Lung (tissue), 12 donors: ENCODE measurements around the gene PPARGC1A. TPM values are rescaled to one million over a fixed set of nuclear protein-coding genes. Genes with fewer than 3 reads are reported as not detected.

Experiments
- ATAC-seq: fragments of 200-7000 bp; cut with Tn5 transposase; one replicate; pipeline ENCODE4 v1.9.1; 2020; ENCODE audit warnings: moderate number of reproducible peaks; ENCODE audit not compliant: insufficient read depth, low FRiP score
- DNase-seq, 3 donors: peaks; one replicate each; pipeline ENCODE4 v3.0.0-alpha.2; 2013 to 2017
- H3K27ac ChIP-seq, 2 donors: one replicate each; pipeline ENCODE4 v1.5.1; 2013; ENCODE audit warnings: mild to moderate bottlenecking in 2 of 2, moderate library complexity in 2 of 2, control low read depth in 1 of 2, inconsistent platforms in 1 of 2, low read depth in 1 of 2, low read length in 1 of 2
- H3K27me3 ChIP-seq, 3 donors: one replicate each; pipeline ENCODE4 v1.5.1; 2013; ENCODE audit warnings: low read length in 2 of 3; ENCODE audit not compliant: control insufficient read depth in 3 of 3, insufficient read depth in 3 of 3
- H3K36me3 ChIP-seq, 4 donors: one replicate each; pipeline ENCODE4 v1.5.1; 2013; ENCODE audit warnings: low read length in 4 of 4, mild to moderate bottlenecking in 1 of 4, moderate library complexity in 1 of 4; ENCODE audit not compliant: control insufficient read depth in 4 of 4, insufficient read depth in 4 of 4
- H3K4me1 ChIP-seq, 5 donors: one replicate each; pipeline ENCODE4 v1.5.1; 2013; ENCODE audit warnings: low read length in 5 of 5, mild to moderate bottlenecking in 2 of 5, moderate library complexity in 1 of 5; ENCODE audit not compliant: control insufficient read depth in 5 of 5, insufficient read depth in 5 of 5
- H3K4me3 ChIP-seq: one replicate; pipeline ENCODE4 v1.5.1; 2013; ENCODE audit warnings: mild to moderate bottlenecking, control low read depth, moderate library complexity
- H3K9ac ChIP-seq, 2 donors: one replicate each; pipeline ENCODE4 v1.5.1; 2013; ENCODE audit warnings: low read length in 2 of 2, control low read depth in 1 of 2; ENCODE audit not compliant: insufficient read depth in 1 of 2
- H3K9me3 ChIP-seq, 4 donors: one replicate each; pipeline ENCODE4 v1.5.1; 2013; ENCODE audit warnings: low read length in 3 of 4, mild to moderate bottlenecking in 1 of 4, moderate library complexity in 1 of 4; ENCODE audit not compliant: control insufficient read depth in 4 of 4, insufficient read depth in 3 of 4
- CTCF ChIP-seq: IDR thresholded peaks from 2 replicates; pipeline ENCODE4 v1.5.1; 2012; ENCODE audit warnings: mild to moderate bottlenecking; ENCODE audit errors: control extremely low read depth, extremely low read depth
- WGBS, 2 donors: extraction: QIAGEN DNeasy Blood & Tissue Kit; methylation state at CpG; one replicate each; pipeline ENCODE4 v1.1.7; 2013; 5-methylcytosine and 5-hydroxymethylcytosine counted together
- polyA plus RNA-seq, 2 donors: library from polyadenylated mRNA; stranded (reverse); fragments of 200-250 nt; gene quantifications; one replicate each; pipeline ENCODE4 v1.2.1, GENCODE V29; 2013
- total RNA-seq, 2 donors: library from RNA; depleted of rRNA in 1 of 2; stranded (reverse); fragments of >200 nt in 1 of 2; gene quantifications; one replicate each; pipeline ENCODE4 v1.2.1, GENCODE V29; 2014 to 2021
- donor health status: control.
- donor health status: control.
- donor health status: Bipolar disorder and iron deficiency.
- donor health status: healthy.
- donor health status: DM: yes; HTN: yes; CAD: no.

PPARGC1A gene
- total and polyA plus RNA-seq, 4 donors: 1.1 to 17.9 (median 5.1) TPM

DNA sequence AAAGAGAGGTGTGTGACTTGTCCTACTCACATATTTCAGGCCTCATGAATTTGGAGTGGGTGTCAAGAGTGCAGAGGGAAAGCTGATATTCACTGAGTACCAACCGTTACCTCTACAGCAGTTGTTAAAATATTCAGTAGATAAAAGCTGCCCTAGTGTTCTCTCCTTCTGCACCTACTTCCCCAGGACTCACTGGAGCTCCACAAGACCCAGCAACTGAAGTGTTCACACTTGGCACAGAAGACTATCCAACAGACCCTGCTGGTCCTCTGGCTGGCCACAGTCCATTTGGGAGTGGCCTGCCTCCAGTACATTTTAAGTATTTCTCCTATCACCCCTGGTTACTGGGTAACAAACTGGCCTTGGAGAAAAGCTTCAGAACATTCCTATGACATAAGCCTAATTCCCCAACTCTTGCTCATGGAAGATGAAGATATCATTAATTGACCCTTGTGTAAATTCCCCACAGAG is 70.8 kb downstream of the PPARGC1A start:
- DNase-seq (peak; percentile 86 to 95 (median 89)), ATAC-seq (peak; percentile 35)
- H3K27me3 ChIP-seq: no peaks in the 10 kb centered on the region
- H3K9ac ChIP-seq: no peak overlapping the region
- H3K4me3 ChIP-seq: no peak overlapping the region
- WGBS, 2 donors: 56 to 84% methylated on average over 1 of the region's 1 CpG
- no peak for TF ChIP-seq CTCF
- H3K9me3 ChIP-seq: peaks cover 0 to 2% (median 0%) of the 10 kb centered on the region in 4 donors
- peaks cover 0 to 51% (median 7%) of the 10 kb centered on the region in 5 donors for H3K4me1 ChIP-seq
- no peaks in the 10 kb centered on the region for H3K36me3 ChIP-seq
- H3K27ac ChIP-seq: peak overlapping the region; percentile 57 to 67

- WGBS, 2 donors: 60 to 67% methylated on average over 7 of the region's 7 CpGs
- H3K36me3 ChIP-seq: peaks cover 0 to 6% (median 2%) of the 10 kb centered on the region in 4 donors
- H3K27ac ChIP-seq: no peak overlapping the region
- H3K27me3 ChIP-seq: no peaks in the 10 kb centered on the region
- peaks cover 0 to 53% (median 7%) of the 10 kb centered on the region in 5 donors for H3K4me1 ChIP-seq
- peaks cover 0 to 2% (median 0%) of the 10 kb centered on the region in 4 donors for H3K9me3 ChIP-seq
- TF ChIP-seq CTCF: no peak
- DNase-seq: peak; percentile 50 to 97 (median 95)
- H3K4me3 ChIP-seq: no peak overlapping the region
- ATAC-seq: peak; percentile 7
- no peak overlapping the region for H3K9ac ChIP-seq
Measured at GRCh38 chr4:23818097-23818885, 71.6 kb downstream of the PPARGC1A start.

- Histone ChIP-seq H3K4me1 (peaks cover 0 to 65% (median 7%) of the 10 kb centered on the region in 5 donors), H3K27ac (no peak overlapping the region), H3K27me3 (no peaks in the 10 kb centered on the region), H3K9me3 (peaks cover 0 to 2% (median 0%) of the 10 kb centered on the region in 4 donors), H3K4me3 (no peak overlapping the region), H3K9ac (peak overlapping the region in 1 of 2 donors; percentile 17), H3K36me3 (peaks cover 0 to 9% (median 2%) of the 10 kb centered on the region in 4 donors)
- no peak for TF ChIP-seq CTCF
- ATAC-seq (no peak), DNase-seq (peak; percentile 53 to 93 (median 93))
- WGBS, 2 donors: 82 to 84% methylated on average over 8 of the region's 8 CpGs
Measured at GRCh38 chr4:23814996-23815660, 74.7 kb downstream of the PPARGC1A start.
